ENCODE results near the gene CTDSP2. TPM values are rescaled to one million over a fixed set of nuclear protein-coding genes. Genes with fewer than 3 reads are reported as not detected.

Gene CTDSP2
- total and polyA plus RNA-seq, 2 of the 8 experiments (the other 6 are each of a cell fraction or from before 2014, with no cell fraction given): 71.3 to 91.7 TPM

GRCh38 chr12:57815177-57816000 is 31.1 kb downstream of the CTDSP2 start:
- POLR2A ChIA-PET (ENCODE audit: partially characterized antibody): interaction anchor here (1.0 to 9.6 kb wide), 13 partner anchors 9 to 106 kb away, joined by 3 to 71 read pairs (median 4); partner anchors contain the start of genes CTDSP2, CYP27B1, EEF1AKMT3 and METTL1
- 0 out of 2 replicates have a peak, but pooled peaks have one; percentile 26 for TF ChIP-seq CREB1 (IDR thresholded peaks at IDR 0.05)
- TF ChIP-seq RAD21 (IDR thresholded peaks at IDR 0.05 in 1 of 2, conservative IDR thresholded peaks at IDR 0.05 in 1 of 2; ENCODE audit: low read depth in 2 of 2, low read length in 2 of 2): peak; percentile 57 to 70
- no peak for TF ChIP-seq ZNF274 (IDR thresholded peaks at IDR 0.05; ENCODE audit: borderline replicate concordance, extremely low read depth, low read length)
- peak; percentile 63 to 70 (median 67) for TF ChIP-seq CTCF (IDR thresholded peaks at IDR 0.05; ENCODE audit: control extremely low read depth in 1 of 3, insufficient read depth in 1 of 3, low read depth in 1 of 3, low read length in 3 of 3)

More at GRCh38 chr12:57815177-57816000, 31.1 kb downstream of the CTDSP2 start:
- Histone ChIP-seq H4K5ac (ENCODE audit: insufficient read length, low read depth, low read length) (no peak overlapping the region), H3K23ac (ENCODE audit: insufficient read length) (no peak overlapping the region), H3K27me3 (replicated peaks in 1 of 4; ENCODE audit: control insufficient read depth in 3 of 4, extremely low read depth in 1 of 4, insufficient read depth in 3 of 4, low read length in 3 of 4) (no peaks in the 10 kb centered on the region), H3K36me3 (ENCODE audit: control insufficient read depth in 2 of 4, insufficient read depth in 4 of 4, low read length in 3 of 4) (0 out of 8 replicates have a peak, but pooled peaks cover 0 to 3% (median 0%) of the 10 kb centered on the region in 4 experiments), H2AFZ (ENCODE audit: low read length) (no peak overlapping the region), H3K4ac (replicated peaks; ENCODE audit: insufficient read length, low read depth, low read length) (no peak overlapping the region), H3K4me3 (ENCODE audit: extremely low read depth in 1 of 4, insufficient read depth in 2 of 4, low read depth in 3 of 4, low read length in 4 of 4) (no peak overlapping the region), H3K23me2 (ENCODE audit: low read depth, low read length) (no peaks in the 10 kb centered on the region), H3K4me1 (replicated peaks in 1 of 4; ENCODE audit: control insufficient read depth in 3 of 4, insufficient read depth in 4 of 4, low read length in 3 of 4) (no peaks in the 10 kb centered on the region), H3K79me2 (ENCODE audit: control insufficient read depth in 1 of 2, insufficient read depth in 2 of 2, low read length in 2 of 2) (no peaks in the 10 kb centered on the region), H4K20me1 (replicated peaks in 1 of 2; ENCODE audit: control insufficient read depth in 1 of 2, insufficient read depth in 2 of 2, low read length in 2 of 2) (peaks cover 0 to 2% of the 10 kb centered on the region in 2 experiments), H3K9ac (replicated peaks in 1 of 4; ENCODE audit: extremely low read depth in 1 of 4, low read depth in 3 of 4, low read length in 3 of 4) (0 out of 7 replicates have a peak overlapping the region, but pooled peaks of 1 of the 4 experiments have one; percentile 14), H2AK5ac (ENCODE audit: low read depth, low read length) (0 out of 2 replicates have a peak overlapping the region, but pooled peaks have one; percentile 26), H4K8ac (ENCODE audit: extremely low read depth, insufficient read depth, low read length) (no peak overlapping the region), H2BK15ac (ENCODE audit: low read length) (no peak overlapping the region), H2BK120ac (replicated peaks; ENCODE audit: low read depth, low read length) (no peak overlapping the region), H3K79me1 (ENCODE audit: low read depth, low read length) (no peaks in the 10 kb centered on the region), H2BK5ac (ENCODE audit: low read depth, low read length) (no peak overlapping the region), H2BK20ac (ENCODE audit: low read length) (no peak overlapping the region), H4K91ac (replicated peaks; ENCODE audit: insufficient read length, low read length) (no peak overlapping the region), H3K14ac (ENCODE audit: insufficient read length) (no peak overlapping the region), H3K18ac (ENCODE audit: extremely low read depth, low read length) (no peak overlapping the region), H2BK12ac (ENCODE audit: low read depth, low read length) (no peak overlapping the region), H3K27ac (ENCODE audit: low read depth, low read length) (no peak overlapping the region), H3K56ac (replicated peaks; ENCODE audit: insufficient read length, low read depth, low read length) (no peak overlapping the region), H3K4me2 (ENCODE audit: insufficient read depth in 1 of 2, low read depth in 2 of 2, low read length in 2 of 2) (no peak overlapping the region), H3K9me3 (ENCODE audit: insufficient read depth in 2 of 2, low read depth in 1 of 2, low read length in 1 of 2) (no peaks in the 10 kb centered on the region)
- 69% methylated on average over 13 of the region's 13 CpGs; no CpG with 5 or more reads in 1 of the 2 experiments for WGBS, 2 experiments (ENCODE audit: extremely low coverage in 1 of 2, insufficient coverage in 1 of 2, insufficient read length in 1 of 2, insufficient replicate concordance in 2 of 2, low coverage in 1 of 2, low lambda C conversion rate in 2 of 2, missing lambda C conversion rate in 1 of 2)
- no peak for FAIRE-seq
- CTCF ChIA-PET (ENCODE audit: partially characterized antibody): interaction anchor here (0.7 to 10.4 kb wide), 23 partner anchors 9 to 167 kb away, joined by 3 to 146 read pairs (median 4); no protein-coding TSS in a partner anchor
- peak; percentile 50 to 62 for DNase-seq (ENCODE audit: low read depth in 1 of 2, low spot score in 2 of 2)

Data from H1 (cell line).